HG03139 (cell line): ENCODE results near the gene TCP11L2.
"Not testable (repeated sequence)": the region's sequence is repeated elsewhere in the genome, so short reads cannot be mapped to it uniquely, and the experiment has no call there.

ENCODE experiments used
- ATAC-seq: cut with Tn5 transposase; IDR thresholded peaks from one replicate; pipeline ENCODE4 v1.9.1; 2021; ENCODE audit not compliant: unreplicated experiment

TCP11L2 gene

DNA sequence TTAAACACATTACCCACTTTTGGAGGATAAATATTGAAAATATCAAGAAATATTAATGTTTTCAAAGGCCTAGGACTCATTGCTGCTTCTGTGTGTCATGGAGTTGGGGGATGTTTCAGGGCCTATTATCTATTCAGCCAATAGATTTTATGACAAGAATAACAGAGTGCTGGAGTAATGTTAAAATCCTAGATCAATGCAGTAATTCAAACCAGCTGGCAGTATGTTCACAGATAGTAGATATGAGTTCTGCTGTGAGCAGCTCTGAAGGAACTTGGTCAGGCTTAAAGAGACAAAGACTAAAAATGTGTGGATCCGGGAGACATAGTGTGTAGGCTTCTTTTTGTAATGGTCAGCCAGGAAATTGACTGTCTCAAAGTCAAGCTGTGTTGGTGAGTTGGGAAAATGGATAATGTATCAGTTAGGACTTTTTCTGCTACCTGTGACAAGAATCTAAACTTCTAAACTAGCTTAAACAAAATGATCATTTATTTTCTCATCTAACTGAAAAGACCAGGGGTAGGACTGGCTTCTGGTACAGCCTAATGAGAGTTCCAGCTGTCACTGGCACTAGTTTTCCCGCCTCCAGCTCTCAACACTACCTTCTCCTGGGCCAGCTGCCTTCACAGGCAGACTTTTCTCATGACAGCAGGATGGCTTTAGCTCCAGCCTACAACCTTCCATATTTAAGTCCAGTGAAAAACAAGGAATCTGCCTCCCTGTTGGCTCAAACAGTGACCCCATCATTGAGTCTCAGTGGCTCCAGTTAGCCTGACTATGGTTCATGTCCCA is 38.7 kb downstream of the TCP11L2 start:
- ATAC-seq = no peak

DNA sequence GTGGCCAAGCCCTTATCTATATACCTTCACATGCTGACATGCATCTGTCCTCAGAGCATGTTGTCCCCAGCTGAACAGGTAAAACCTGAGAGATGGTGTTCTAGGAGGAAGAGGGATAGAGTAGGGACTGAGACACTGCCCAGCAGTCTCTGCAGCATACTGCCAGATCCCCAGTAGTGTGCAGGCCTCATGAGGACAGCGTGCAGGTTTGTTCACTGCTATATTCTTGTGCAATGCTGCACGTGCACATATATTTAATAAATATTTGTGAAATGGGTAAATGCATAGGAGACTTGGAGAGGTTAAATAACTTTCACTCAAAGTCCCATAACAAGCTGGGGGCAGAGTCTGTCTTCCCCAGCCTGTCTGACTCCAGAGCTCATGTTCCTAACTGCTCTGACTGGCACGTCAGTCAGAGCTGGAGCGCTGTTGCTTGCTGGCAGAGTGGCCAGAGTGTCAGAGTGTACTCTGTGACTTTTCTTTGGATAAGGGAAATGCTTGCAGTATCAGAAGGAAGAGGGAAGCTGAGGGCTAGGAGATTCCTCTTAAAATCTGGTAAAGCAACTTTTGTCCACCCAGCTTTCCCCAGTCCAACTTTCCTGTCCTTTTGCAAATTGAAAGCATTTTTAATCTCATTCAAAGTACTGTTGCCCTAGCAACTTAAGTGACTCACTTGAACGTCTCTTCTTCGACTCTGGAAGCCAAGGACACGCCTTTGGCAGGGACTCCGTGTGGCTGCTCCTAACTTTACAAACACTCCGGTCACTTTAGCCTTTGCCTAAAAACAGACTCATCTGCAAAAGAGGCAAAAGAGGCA is 40.1 kb downstream of the TCP11L2 start:
- ATAC-seq = no peak

DNA sequence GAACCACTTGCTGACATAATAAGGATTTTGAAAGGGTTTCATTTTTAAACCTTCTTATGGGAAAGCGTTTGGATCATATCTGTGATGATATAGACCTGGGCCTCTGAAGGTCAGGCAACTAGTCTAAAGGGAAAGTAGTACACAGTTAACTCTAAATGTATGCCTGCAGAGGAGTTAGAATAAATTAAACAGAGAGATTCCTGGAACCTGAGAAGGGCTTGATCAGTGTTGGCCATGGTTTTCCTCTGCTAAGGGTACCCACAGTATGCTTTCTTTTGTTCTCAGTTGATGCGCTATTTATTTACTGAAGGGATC is 40.6 kb downstream of the TCP11L2 start:
- no peak for ATAC-seq

DNA sequence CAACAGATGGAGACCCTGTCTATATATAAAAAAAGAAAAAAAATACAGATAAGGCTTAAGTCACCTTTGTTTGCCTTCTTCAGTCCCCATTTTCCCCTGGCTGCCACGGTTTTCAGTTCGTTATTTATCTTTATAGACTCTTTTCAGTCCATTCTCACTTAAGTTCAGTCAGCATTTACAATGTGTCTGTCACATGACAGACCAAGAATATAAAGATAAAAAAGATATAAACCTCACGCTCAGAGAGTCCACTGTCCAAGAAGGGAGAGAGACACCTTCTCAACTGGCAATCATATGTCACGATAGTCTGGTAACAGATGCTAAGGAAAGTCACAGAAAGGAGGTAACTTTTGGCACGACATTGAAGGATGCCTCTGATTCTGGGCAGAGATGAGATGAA is 41.6 kb downstream of the TCP11L2 start:
- ATAC-seq = no peak

- no peak for ATAC-seq
Measured at GRCh38 chr12:106345746-106346145, 43.2 kb downstream of the TCP11L2 start.

DNA sequence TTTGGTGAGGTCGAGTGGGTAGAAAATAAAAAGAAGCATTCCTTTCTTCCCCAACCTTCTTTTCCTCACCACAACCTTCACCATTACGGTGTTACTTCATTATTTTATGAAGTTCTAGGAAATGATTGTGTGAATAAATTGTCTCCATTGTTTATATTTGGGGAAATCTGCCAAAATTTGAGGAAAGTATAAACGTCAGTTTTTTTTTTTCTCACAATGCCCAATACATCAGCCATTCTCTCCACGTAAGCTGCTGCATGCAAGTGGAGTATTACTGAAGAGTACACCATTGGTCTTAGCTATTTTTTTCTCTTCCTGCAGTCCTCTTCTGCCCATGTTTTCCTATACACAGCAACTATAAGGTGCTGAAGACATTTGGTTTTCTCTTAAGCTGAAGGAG is 45.9 kb downstream of the TCP11L2 start:
- no peak for ATAC-seq

GRCh38 chr12:106353175-106353574 is 50.6 kb downstream of the TCP11L2 start:
- no peak for ATAC-seq

DNA sequence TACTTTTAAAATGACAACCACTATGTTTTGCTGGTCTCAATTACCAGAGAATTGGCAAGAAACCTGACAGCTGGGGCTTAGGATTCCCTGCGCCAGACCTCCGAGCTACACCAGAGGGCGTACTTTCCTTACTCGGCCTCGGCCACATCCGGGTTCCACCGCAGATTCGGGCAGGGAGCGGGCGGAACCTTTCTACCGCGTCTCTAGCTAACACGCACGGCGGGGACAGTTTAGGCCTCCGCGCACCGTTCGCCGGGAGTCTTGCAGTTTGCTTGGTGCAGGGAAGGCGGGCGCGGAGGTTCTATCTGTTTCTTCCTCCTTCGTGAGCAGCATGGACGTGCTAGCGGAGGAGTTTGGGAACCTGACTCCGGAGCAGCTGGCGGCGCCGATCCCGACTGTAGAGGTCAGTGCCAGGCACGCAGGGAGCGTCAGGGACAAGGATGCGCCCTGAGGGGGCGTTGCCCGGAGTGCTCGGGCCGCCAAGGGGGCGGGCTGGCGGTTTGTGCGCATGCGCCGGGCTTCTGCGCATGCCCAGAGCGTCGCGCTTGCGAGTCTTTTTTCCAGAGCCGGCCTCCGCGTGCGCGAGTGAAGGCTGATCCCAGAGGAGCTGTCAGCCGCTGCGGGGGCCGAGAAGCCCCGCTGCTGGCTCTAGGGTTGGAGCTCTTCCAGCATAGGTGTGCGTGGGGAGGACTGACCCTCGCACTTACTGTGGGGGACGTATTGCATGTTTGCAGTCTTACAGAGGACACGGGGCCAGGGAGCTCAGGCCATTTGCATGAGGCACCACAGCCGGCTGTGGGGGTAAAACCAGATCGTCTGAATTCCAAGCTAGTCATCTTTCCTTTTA is 55.2 kb downstream of the TCP11L2 start, which contains the start of gene POLR3B:
POLR3B (plus strand) TSS at position 200 of the 847 bp plus-strand sequence; CDS start at position 332, 132 bp downstream.
- peak; percentile 90 for ATAC-seq

DNA sequence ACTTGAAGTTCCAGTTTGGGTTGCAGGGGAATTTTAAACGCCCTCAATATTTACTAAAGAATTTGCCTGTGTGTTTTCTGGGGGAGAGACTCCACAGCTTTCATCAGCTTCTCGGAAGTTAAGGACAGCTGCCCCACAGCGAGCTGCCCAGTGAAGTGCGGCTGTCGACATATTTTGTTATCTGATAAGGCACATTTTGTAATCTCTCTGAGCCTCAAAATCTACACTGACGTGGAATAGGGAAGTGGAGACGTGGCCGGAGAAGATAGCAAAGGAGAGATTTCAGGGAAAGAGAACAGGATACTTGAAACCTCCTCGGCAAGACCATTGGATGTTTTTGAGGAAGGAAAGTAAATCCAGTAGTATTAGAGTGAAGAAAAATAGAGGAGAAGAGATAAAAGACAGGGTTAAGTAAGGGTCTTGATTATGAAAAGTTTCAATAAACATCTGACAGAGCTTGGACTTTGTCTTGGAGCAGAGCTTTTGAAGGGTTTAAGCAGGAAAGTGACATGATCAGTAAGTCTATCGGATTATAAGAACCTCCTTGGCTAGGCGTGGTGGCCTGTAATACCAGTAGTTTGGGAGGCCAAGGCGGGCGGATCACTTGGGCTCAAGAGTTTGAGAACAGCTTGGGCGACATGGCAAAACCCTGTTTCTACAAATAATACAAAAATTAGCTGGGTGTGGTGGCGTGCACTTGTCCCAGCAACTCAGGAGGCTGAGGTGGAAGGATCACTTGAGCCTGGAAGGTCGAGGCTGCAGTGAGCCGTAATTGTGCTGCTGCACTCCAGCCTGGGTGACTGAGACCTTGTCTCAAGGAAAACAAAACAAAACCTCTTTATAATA is 56.1 kb downstream of the TCP11L2 start:
- ATAC-seq = peak; percentile 6

- ATAC-seq = no peak
Measured at GRCh38 chr12:106359646-106360399, 57.3 kb downstream of the TCP11L2 start.

GRCh38 chr12:106360400-106360994 is 58.0 kb downstream of the TCP11L2 start:
- no peak for ATAC-seq

DNA sequence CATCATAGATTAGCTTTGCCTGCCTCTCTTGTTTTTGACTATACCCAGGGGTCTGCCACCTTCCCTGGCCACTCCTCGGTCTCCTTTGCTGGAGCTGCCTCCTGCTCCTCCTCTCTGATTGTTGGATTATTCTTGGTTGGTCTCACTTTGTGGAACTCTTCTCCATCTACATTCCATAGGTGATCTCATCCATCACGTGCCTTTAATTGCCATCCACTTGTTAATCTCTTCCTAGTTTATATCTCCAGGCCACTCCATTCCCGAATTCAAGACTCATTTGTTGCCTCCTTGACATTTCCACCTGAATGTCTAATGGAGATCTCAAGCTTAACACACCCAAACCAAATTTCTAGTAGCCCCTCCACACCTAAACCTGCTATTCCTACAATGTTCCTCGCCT is 60.4 kb downstream of the TCP11L2 start:
- ATAC-seq = no peak

DNA sequence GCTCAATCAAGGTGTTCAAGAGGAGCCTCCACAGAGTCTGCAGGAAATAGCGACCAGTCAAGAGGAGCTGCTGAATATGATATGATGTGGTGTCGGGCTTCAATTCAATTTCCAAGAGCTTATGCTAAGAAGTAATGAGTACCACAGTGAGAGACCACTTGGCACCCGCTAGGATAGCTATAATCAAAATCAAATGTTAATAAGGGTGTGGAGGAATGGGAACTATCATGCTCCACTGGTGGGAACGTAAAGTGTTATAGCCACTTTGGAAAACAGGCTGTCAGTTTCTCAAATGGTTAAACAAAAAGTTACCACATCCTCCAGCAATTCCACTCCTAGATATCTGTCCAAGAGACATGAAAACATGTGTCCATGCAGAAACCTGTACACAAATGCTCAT is 61.7 kb downstream of the TCP11L2 start:
- ATAC-seq = no peak

- no peak for ATAC-seq
Measured at GRCh38 chr12:106369624-106370346, 67.3 kb downstream of the TCP11L2 start.

DNA sequence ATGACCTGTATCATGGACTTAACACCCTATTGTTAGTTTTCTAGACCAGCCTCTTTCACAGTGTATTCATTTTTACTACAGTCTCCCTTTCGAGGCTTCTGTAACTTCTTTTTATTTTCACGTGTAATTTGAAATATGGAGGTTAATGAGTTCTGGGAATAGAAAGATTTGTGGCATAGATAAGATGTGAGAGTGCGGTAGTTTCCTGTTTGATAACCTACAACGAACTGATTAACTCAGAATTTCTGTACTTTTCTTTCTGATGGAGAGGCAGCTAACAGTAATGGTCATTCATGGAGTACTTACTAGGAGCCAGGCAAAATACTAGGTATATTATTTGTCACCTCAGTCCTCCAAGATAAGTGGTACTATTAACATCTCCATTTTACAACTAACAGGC is 76.3 kb downstream of the TCP11L2 start:
- no peak for ATAC-seq

GRCh38 chr12:106380954-106381353 is 78.4 kb downstream of the TCP11L2 start:
- no peak for ATAC-seq

- ATAC-seq = not testable (repeated sequence)
Measured at GRCh38 chr12:106381866-106382265, 79.3 kb downstream of the TCP11L2 start.

DNA sequence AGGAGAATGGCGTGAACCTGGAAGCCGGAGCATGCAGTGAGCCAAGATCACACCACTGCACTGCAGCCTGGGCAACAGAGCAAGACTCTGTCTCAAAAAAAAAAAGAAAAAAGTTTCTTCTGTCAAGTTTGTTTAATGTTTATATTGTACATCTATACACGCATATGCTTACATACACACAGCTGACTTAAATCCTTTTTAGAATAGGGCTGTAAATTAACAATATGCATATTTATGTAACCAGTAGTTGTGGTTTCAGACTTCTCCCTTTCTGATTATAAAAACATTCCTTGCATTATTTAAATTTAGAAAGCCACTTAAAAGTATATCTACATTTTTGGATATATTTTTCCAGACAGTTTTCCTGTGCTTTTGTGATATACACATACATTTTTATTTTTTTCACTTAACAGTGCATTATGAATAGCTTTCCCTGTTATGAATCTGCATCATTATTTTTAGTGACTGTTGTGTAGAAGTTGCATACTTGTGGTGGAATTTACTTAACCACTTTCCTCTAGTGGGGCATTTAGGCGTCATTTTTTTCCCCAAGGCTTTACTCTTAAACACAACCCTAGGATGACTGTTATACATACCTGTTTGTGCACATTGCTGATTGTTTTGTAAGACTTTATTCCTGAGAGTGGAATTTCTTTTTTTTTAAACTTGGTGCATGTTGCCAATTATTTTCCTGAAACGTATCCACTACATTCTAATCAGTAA is 84.4 kb downstream of the TCP11L2 start:
- no peak for ATAC-seq
